ENCODE measurements around the gene NANS.
"Not testable (repeated sequence)": the region's sequence is repeated elsewhere in the genome, so short reads cannot be mapped to it uniquely, and the experiment has no call there.

Gene NANS, protein sequence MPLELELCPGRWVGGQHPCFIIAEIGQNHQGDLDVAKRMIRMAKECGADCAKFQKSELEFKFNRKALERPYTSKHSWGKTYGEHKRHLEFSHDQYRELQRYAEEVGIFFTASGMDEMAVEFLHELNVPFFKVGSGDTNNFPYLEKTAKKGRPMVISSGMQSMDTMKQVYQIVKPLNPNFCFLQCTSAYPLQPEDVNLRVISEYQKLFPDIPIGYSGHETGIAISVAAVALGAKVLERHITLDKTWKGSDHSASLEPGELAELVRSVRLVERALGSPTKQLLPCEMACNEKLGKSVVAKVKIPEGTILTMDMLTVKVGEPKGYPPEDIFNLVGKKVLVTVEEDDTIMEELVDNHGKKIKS

DNA sequence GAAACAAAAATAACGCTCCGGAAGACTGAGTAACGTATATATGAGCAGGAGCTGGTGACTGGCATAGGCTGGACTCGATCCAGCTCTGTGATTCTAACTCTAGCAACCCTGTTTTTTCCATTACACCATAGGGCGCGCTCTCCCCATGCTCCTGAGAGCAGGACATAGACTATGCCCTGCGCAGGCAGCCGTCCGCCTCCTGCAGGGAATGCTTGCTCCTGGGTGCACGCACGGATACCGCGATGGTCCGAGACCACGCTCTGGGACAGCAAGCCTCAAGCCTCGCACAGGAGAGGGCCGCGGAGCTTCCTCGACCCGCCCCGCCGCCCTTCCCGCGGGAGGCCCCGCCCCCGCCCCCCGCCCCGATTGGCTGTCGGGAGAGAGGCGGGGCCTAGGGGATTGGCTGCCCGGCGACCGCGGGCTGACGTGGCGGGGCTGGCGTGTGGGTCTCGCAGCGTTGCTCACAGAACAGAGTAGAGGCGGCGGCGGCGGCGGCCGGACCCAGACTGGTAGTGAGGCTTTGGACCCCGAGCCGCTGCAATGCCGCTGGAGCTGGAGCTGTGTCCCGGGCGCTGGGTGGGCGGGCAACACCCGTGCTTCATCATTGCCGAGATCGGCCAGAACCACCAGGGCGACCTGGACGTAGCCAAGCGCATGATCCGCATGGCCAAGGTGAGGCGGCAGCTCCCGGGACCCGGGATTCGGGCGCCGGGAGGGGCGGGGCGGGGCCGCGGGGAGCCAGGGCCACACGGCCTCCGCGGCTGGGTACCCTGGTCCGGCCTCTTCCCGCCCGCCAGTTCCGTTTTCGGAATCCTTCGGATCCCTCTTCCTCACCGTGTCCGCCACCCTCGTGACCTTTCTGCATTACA is at the start of gene NANS:
Gene NANS, plus strand, starts transcription at position 464 of the 869 bp plus-strand sequence. Its CDS starts 77 bp downstream, at position 541.
- peak; percentile 84 for DNase-seq

- DNase-seq: no peak
These were observed 49.1 kb upstream of the NANS start for GRCh38 chr9:98007251-98007928.

GRCh38 chr9:98008764-98009163 is 47.8 kb upstream of the NANS start:
- DNase-seq: no peak

GRCh38 chr9:98009437-98009836 is 47.1 kb upstream of the NANS start:
- DNase-seq: no peak

DNA sequence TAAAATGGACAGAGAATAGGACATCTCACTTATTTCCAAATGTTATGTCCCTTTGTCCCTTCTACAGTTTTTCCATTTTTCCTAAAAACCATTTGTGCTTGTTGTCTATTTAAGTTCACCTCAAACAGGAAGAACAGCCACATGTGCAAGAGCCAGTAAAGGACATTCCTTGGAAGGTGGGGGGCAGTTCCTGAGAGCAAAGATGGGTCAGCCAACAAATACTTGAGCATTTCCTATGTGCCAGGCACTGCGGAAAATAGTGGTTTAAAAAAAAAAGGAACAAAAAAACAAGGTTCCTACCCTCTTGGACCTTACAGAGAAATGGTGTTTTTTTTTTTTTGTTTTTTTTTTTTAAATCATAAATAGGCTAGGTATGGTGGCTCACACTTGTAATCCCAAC is 46.6 kb upstream of the NANS start:
- DNase-seq: no peak

GRCh38 chr9:98010445-98010844 is 46.1 kb upstream of the NANS start:
- DNase-seq: no peak

DNA sequence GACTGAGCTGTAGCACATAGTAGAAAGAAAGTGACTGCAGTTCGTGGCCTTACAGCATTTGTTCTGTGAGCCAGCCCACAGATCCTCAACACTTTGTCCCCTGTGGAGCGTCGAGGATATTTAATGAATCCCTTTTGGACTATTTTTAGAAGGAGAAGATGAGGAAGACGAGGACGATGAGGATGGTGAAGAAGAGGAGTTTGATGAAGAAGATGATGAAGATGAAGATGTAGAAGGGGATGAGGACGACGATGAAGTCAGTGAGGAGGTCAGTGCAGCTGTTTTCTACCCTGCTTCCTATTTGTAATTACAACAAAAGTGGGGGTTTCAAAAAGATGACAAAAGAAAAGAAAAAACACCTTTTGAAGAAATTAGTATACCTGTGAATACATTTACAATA is 45.4 kb upstream of the NANS start:
- DNase-seq: no peak

GRCh38 chr9:98016137-98016680 is 40.3 kb upstream of the NANS start:
- DNase-seq: no peak

DNA sequence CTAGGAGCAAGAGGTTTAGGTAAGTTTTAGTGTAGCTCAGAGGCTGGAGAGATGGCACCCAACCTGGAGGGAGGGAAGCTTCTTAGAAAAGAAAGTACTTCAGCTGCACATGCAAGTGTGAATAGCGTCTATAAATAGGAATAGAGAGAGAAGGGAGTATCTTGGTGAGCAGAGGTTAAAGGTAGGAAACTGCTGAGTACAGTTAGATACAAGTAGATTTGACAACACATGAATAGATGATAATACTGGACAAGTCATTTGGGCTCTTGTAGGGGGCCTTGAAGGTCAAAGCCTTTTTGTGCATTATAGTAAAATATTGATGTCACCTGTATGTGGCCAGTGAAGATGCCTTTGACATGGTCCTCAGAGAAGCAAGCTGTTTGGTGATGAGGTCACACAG is 39.2 kb upstream of the NANS start:
- no peak for DNase-seq

DNA sequence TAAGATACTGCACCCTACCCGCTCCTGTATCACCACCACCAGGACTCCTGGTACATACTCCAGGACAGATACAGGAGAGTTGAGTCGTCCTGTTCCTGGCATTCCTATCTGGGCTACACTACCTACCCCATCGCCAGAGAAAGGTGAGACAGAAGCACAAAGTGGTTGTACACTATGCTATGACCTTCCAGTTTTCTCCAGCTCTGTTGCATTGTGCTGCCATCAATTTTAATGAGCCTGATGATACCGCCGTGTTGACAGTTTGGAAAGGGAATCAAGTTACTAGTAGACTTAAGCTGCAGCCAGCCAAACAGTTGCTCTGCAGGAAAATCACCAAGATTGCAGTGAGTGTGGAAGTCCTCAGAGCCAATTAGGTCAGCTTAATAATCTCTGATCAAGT is 38.2 kb upstream of the NANS start:
- no peak for DNase-seq

DNA sequence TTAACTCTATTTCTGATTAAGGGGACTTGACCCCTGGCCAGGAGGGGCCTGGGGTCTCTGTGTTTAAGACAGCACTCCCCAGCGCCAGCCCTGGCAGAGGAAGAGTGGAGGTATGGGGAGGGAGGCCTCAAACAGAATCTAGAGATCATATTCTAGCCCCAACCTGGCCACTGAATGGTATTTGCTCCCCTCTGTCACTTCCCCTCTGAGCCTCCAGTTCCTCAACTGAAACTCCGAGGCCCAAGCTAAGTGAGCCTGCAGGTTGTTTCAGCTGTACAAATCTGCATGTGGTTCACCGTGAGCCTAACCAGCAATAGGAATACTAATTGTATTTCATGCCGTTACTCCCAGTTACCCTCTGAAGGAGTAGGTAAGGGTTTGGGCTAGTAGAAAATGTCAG is 37.4 kb upstream of the NANS start:
- DNase-seq: no peak

GRCh38 chr9:98019869-98020268 is 36.7 kb upstream of the NANS start:
- DNase-seq: not testable (repeated sequence)

GRCh38 chr9:98020476-98021145 is 35.9 kb upstream of the NANS start:
- no peak for DNase-seq

GRCh38 chr9:98021306-98022040 is 35.1 kb upstream of the NANS start:
- DNase-seq: no peak

- no peak for DNase-seq
These were observed 34.1 kb upstream of the NANS start for GRCh38 chr9:98022447-98022846.

- DNase-seq: no peak
These were observed 31.8 kb upstream of the NANS start for GRCh38 chr9:98024702-98025101.

- no peak for DNase-seq
These were observed 25.4 kb upstream of the NANS start for GRCh38 chr9:98031169-98031568.

- DNase-seq: no peak
These were observed 24.6 kb upstream of the NANS start for GRCh38 chr9:98031935-98032334.

DNA sequence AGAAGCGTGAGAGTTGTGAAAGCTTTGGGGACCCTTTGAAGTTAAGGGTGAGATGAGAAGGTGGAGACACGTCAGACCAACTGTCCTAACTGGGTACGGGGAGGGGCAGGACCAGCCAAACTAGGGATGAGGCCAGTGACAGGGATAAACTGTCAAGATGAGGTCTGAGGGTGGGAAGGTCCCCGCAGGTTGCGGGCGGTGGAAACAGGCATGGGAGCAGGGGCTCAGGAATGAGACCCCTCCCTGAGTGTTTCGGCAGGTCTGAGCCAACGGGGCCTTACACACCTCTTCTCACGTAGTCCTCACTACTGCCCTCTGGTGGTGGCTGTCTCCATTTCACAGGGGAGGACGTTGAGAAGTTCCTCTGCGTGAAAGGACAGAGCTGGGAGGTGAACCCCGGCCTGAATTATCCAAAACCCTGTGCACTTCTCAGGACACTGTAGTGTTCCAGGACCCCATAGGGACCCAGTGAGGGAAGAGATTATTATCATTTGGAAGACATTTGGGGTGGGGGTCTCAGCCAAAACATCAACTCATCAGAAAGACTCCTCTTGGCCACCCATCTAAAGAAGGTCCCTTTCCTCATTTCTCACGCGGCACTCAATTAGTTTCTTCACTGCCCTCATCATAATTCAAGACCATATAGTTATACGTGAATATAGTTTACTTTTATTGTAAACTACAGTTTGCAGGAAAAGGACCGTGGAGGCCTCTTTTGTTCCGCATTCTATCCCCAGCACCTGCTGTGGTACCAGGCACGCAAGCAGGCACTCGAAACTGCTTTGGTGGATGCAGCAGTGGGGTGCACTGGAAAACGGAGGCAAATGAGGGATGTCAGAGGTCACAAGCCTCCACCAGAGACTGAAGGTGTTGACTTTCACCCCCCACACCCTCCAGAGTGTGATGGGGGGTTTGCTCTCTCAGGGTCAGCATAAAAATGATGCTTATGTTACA is 21.7 kb upstream of the NANS start:
- DNase-seq: peak; percentile 42

- DNase-seq: no peak
These were observed 19.2 kb upstream of the NANS start for GRCh38 chr9:98037357-98037756.

DNA sequence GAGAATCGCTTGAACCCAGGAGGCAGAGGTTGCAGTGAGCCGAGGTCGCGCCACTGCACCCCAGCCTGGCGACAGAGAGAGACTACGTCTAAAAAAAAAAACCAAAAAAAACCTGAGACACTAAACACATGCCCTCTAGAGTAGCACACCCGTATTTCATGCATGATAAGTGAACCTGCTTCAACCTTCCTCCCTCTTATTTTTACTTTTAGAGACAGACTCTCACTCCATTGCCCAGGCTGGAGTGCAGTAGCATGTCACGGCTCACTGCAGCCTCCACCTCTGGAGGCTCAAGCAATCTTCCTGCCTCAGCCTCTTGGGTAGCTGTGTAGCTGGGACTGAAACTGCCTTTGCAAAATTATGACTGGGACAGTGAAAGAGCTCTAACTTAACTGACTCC is 17.6 kb upstream of the NANS start:
- DNase-seq: no peak
